HepG2 (cell line): Measurements from ENCODE around the gene STRIT1. TPM values are rescaled to one million over a fixed set of nuclear protein-coding genes. Genes with fewer than 3 reads are reported as not detected.

ENCODE experiments used
- ATAC-seq: fragments of 200-7000 bp; cut with Tn5 transposase; 3 replicates; pipeline ENCODE4 v1.9.1; 2020; ENCODE audit warnings: mild to moderate bottlenecking, moderate library complexity
- BruUV-seq: library from RNA; stranded (reverse); fragments of 400-500 nt; replicated peaks from 2 replicates; lab custom pipeline; 2021; lab: Mats Ljungman, UMichigan
- CTCF ChIA-PET: fragments of 300-600 bp; formaldehyde crosslinking; extraction: SDS; loops from one replicate; lab custom pipeline; 2021; ENCODE audit warnings: low total read pairs, inconsistent platforms, low intra/inter-chr PET ratio; lab: Yijun Ruan, JAX
- POLR2A ChIA-PET: fragments of 350-600 bp; sonication (Branson Sonifier 250); formaldehyde crosslinking; loops from one replicate; lab custom pipeline; 2020; ENCODE audit warnings: antibody characterized with exemption, inconsistent platforms; lab: Yijun Ruan, JAX
- DNase-seq: peaks from one replicate; pipeline ENCODE4 v3.0.0-alpha.2; 2015; ENCODE audit warnings: low spot score
- FAIRE-seq: peaks from 3 replicates; lab custom pipeline; 2011; peaks lifted over from hg19 to GRCh38; lab: Jason Lieb, UNC
- H2AFZ ChIP-seq: one replicate; pipeline ENCODE4 v1.6.1; 2011; ENCODE audit warnings: low read length, inconsistent platforms
- H3K27ac ChIP-seq: fragments of 300-600 bp; 3 replicates; pipeline ENCODE4 v1.8.0; 2011; ENCODE audit warnings: mixed run types, mild to moderate bottlenecking, mixed read lengths, low read length, inconsistent platforms; ENCODE audit not compliant: insufficient read depth; ENCODE audit errors: extremely low read length
- H3K27me3 ChIP-seq, 2 experiments: fragments of 200-600 bp in 1 of 2; 2 replicates in 1 of 2; 3 replicates in 1 of 2; pipeline versions ENCODE4 v1.6.0 to v1.8.0; 2011; ENCODE audit warnings: low read length in 2 of 2, mild to moderate bottlenecking in 2 of 2, moderate library complexity in 2 of 2, inconsistent platforms in 1 of 2; ENCODE audit not compliant: insufficient read depth in 2 of 2, control insufficient read depth in 1 of 2
- H3K36me3 ChIP-seq, 2 experiments: fragments of 200-600 bp in 1 of 2; replicated peaks in 1 of 2; 2 replicates in 1 of 2; 3 replicates in 1 of 2; pipeline versions ENCODE4 v1.5.1 to v1.8.0; 2011; ENCODE audit warnings: low read length in 2 of 2, inconsistent platforms in 1 of 2; ENCODE audit not compliant: insufficient read depth in 2 of 2, control insufficient read depth in 1 of 2
- H3K4me1 ChIP-seq: 2 replicates; pipeline ENCODE4 v1.5.1; 2012; ENCODE audit warnings: low read length, inconsistent platforms; ENCODE audit not compliant: insufficient read depth
- H3K4me2 ChIP-seq: 2 replicates; pipeline ENCODE4 v1.6.0; 2011; ENCODE audit warnings: low read depth, low read length, inconsistent platforms
- H3K4me3 ChIP-seq, 3 experiments: fragments of 200-600 bp in 1 of 3; sonication (generic), shearing (Covaris generic) in 1 of 3; replicated peaks in 1 of 3; 2 replicates each; pipeline ENCODE4 v1.5.1; 2011 to 2016; ENCODE audit warnings: low read length in 3 of 3, inconsistent platforms in 2 of 3, low read depth in 2 of 3, mild to moderate bottlenecking in 2 of 3, control low read depth in 1 of 3, mixed read lengths in 1 of 3; ENCODE audit not compliant: insufficient read depth in 1 of 3
- H3K79me2 ChIP-seq: one replicate; pipeline ENCODE4 v1.6.1; 2011; ENCODE audit warnings: low read length, inconsistent platforms; ENCODE audit not compliant: insufficient read depth
- H3K9ac ChIP-seq: 2 replicates; pipeline ENCODE4 v1.6.0; 2011; ENCODE audit warnings: mild to moderate bottlenecking, low read depth, low read length, inconsistent platforms; ENCODE audit not compliant: insufficient read depth
- H3K9me3 ChIP-seq: 2 replicates; pipeline ENCODE4 v1.5.1; 2012; ENCODE audit warnings: mild to moderate bottlenecking, low read length
- H4K20me1 ChIP-seq: 2 replicates; pipeline ENCODE4 v1.6.0; 2011; ENCODE audit warnings: inconsistent platforms, mild to moderate bottlenecking, low read length, moderate library complexity; ENCODE audit not compliant: insufficient read depth
- AGO2 ChIP-seq: fragments of 200-400 bp; formaldehyde crosslinking; optimal IDR thresholded peaks from 2 replicates; pipeline ENCODE3; 2017; ENCODE audit warnings: mild to moderate bottlenecking, low read depth, low read length, moderate library complexity
- FOXA3 ChIP-seq: IDR thresholded peaks from 2 replicates; pipeline ENCODE4 v1.6.1; 2016; ENCODE audit warnings: missing genetic modification reagents, missing compliant biosample characterization
- KAT2B ChIP-seq: fragments of 150-350 bp; IDR thresholded peaks from 2 replicates; pipeline ENCODE4 v1.6.1; 2014; ENCODE audit warnings: low read depth, low read length, borderline replicate concordance
- MEIS1 ChIP-seq: sonication (generic); formaldehyde crosslinking; IDR thresholded peaks from 2 replicates; pipeline ENCODE4 v1.9.0; 2021; ENCODE audit warnings: mild to moderate bottlenecking, missing genetic modification reagents, moderate library complexity, borderline replicate concordance
- POLR2AphosphoS2 ChIP-seq: IDR thresholded peaks from 2 replicates; pipeline ENCODE4 v1.6.1; 2011; ENCODE audit warnings: low read depth, low read length, improper control_type of control experiment
- RAD21 ChIP-seq: fragments of 450-650 bp; formaldehyde crosslinking; IDR thresholded peaks from 2 replicates; pipeline ENCODE4 v1.5.0; 2020; ENCODE audit warnings: mild to moderate bottlenecking
- ZBTB7A ChIP-seq: sonication (generic); formaldehyde crosslinking; IDR thresholded peaks from 2 replicates; pipeline ENCODE4 v1.8.0; 2022; ENCODE audit warnings: mild to moderate bottlenecking, missing genetic modification reagents
- ZNF577 ChIP-seq: sonication (generic); formaldehyde crosslinking; IDR thresholded peaks from 2 replicates; pipeline ENCODE4 v1.4.0; 2020; ENCODE audit warnings: mild to moderate bottlenecking, low read depth, missing genetic modification reagents, borderline replicate concordance
- WGBS: methylation state at CpG from one replicate; pipeline ENCODE4 v1.1.6; 2017; ENCODE audit warnings: low lambda C conversion rate; 5-methylcytosine and 5-hydroxymethylcytosine counted together
- in situ Hi-C: cut with HindIII; loops from 2 replicates; pipeline ENCODE4 v1.10.0; 2017; ENCODE audit warnings: low pct_unique_long_range_greater_than_20kb; ENCODE audit not compliant: extremely low pct_ligation_motif_present
- intact Hi-C: fragments of 100-400 bp; cut with micrococcal nuclease; formaldehyde crosslinking; loops from one replicate; pipeline ENCODE4 v1.10.0; 2022; ENCODE audit not compliant: unreplicated experiment
- polyA plus RNA-seq, 8 experiments: library from polyadenylated mRNA; depleted of rRNA in 3 of 8; stranded (reverse) in 7 of 8; unstranded in 1 of 8; fragments of >200 nt; fragmentation: Illumina TruSeq in 4 of 8; extraction: Trizol in 4 of 8; gene quantifications; 2 replicates each; pipeline versions ENCODE4 v1.2.1 to v1.2.3, GENCODE V29; 2011 to 2016; ENCODE audit warnings: low read depth in 4 of 8, missing spikeins in 1 of 8, mixed read lengths in 1 of 8; ENCODE audit not compliant: insufficient read depth in 1 of 8
- total RNA-seq, 5 experiments: library from RNA; depleted of rRNA; stranded (reverse); fragments of >200 nt; fragmentation: Illumina TruSeq; extraction: Trizol; gene quantifications; 2 replicates each; pipeline ENCODE4 v1.2.3, GENCODE V29; 2016; ENCODE audit warnings: low read depth in 1 of 5
- TF ChIP-seq, protein P1 (sequence below): sonication (generic); formaldehyde crosslinking; IDR thresholded peaks from 2 replicates; pipeline ENCODE4 v1.5.0; 2020; ENCODE audit warnings: mild to moderate bottlenecking, missing genetic modification reagents
- TF ChIP-seq, protein P2 (sequence below), 2 experiments: fragments of 450-650 bp in 1 of 2; sonication (generic) in 1 of 2; formaldehyde crosslinking in 1 of 2; IDR thresholded peaks; 2 replicates each; pipeline versions ENCODE4 v1.6.1 to v1.8.0; 2016 to 2022; ENCODE audit warnings: antibody characterized with exemption in 1 of 2, mild to moderate bottlenecking in 1 of 2, missing genetic modification reagents in 1 of 2

STRIT1 gene
- total and polyA plus RNA-seq, 2 of the 13 experiments (the other 11 are each of a cell fraction or from before 2014, with no cell fraction given), result not detected

DNA sequence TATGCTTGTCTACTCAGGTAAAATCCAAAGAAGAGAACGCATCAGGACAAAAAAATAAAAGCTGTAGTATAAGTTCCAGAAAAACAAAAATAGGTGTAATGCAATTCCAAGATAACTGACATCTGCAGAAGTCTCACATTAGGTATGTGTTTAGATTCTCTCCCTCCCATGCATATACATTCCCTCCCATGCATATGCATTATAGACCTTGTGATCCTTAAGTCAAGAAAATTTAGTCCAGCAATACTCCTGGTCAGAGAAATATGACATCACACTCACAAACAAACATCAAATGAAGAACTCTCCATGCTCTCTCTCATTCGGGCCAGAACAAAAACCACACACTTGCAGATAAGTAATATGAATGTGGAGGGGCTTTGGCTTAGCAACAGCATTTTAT, 25.3 kb upstream of the STRIT1 start:
- no peak for DNase-seq
- 52% methylated on average over 2 of the region's 2 CpGs for WGBS
- Histone ChIP-seq H3K4me1 (no peaks in the 10 kb centered on the region), H3K4me2 (no peak overlapping the region), H3K4me3 (no peak overlapping the region), H3K9ac (no peak overlapping the region), H3K79me2 (no peaks in the 10 kb centered on the region), H3K36me3 (no peaks in the 10 kb centered on the region), H3K27me3 (no peaks in the 10 kb centered on the region), H2AFZ (no peak overlapping the region), H4K20me1 (no peaks in the 10 kb centered on the region), H3K9me3 (no peaks in the 10 kb centered on the region), H3K27ac (no peak overlapping the region)
- ATAC-seq, result no peak
- ChIA-PET CTCF (no interaction called here), POLR2A (no interaction called here)
- intact Hi-C loops (no loop called here), in situ Hi-C loops (loop anchor here (25.0 kb wide), 1 partner anchor 556 kb away; no protein-coding TSS in a partner anchor)
- FAIRE-seq, result no peak
- BruUV-seq, result no TSS peak
- TF ChIP-seq POLR2AphosphoS2, result no peak
- TF ChIP-seq AGO2, result no peak
- TF ChIP-seq MEIS1 (CRISPR knock-in tag), result no peak
- TF ChIP-seq, protein P1, sequence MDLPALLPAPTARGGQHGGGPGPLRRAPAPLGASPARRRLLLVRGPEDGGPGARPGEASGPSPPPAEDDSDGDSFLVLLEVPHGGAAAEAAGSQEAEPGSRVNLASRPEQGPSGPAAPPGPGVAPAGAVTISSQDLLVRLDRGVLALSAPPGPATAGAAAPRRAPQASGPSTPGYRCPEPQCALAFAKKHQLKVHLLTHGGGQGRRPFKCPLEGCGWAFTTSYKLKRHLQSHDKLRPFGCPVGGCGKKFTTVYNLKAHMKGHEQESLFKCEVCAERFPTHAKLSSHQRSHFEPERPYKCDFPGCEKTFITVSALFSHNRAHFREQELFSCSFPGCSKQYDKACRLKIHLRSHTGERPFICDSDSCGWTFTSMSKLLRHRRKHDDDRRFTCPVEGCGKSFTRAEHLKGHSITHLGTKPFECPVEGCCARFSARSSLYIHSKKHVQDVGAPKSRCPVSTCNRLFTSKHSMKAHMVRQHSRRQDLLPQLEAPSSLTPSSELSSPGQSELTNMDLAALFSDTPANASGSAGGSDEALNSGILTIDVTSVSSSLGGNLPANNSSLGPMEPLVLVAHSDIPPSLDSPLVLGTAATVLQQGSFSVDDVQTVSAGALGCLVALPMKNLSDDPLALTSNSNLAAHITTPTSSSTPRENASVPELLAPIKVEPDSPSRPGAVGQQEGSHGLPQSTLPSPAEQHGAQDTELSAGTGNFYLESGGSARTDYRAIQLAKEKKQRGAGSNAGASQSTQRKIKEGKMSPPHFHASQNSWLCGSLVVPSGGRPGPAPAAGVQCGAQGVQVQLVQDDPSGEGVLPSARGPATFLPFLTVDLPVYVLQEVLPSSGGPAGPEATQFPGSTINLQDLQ (CRISPR knock-in tag), result no peak
- no peak for TF ChIP-seq ZNF577 (CRISPR knock-in tag)
- TF ChIP-seq FOXA3 (CRISPR knock-in tag), result no peak
- no peak for TF ChIP-seq ZBTB7A (CRISPR knock-in tag)
- TF ChIP-seq RAD21 (CRISPR knock-in tag), result no peak
- no peak for TF ChIP-seq KAT2B
- TF ChIP-seq, protein P2, sequence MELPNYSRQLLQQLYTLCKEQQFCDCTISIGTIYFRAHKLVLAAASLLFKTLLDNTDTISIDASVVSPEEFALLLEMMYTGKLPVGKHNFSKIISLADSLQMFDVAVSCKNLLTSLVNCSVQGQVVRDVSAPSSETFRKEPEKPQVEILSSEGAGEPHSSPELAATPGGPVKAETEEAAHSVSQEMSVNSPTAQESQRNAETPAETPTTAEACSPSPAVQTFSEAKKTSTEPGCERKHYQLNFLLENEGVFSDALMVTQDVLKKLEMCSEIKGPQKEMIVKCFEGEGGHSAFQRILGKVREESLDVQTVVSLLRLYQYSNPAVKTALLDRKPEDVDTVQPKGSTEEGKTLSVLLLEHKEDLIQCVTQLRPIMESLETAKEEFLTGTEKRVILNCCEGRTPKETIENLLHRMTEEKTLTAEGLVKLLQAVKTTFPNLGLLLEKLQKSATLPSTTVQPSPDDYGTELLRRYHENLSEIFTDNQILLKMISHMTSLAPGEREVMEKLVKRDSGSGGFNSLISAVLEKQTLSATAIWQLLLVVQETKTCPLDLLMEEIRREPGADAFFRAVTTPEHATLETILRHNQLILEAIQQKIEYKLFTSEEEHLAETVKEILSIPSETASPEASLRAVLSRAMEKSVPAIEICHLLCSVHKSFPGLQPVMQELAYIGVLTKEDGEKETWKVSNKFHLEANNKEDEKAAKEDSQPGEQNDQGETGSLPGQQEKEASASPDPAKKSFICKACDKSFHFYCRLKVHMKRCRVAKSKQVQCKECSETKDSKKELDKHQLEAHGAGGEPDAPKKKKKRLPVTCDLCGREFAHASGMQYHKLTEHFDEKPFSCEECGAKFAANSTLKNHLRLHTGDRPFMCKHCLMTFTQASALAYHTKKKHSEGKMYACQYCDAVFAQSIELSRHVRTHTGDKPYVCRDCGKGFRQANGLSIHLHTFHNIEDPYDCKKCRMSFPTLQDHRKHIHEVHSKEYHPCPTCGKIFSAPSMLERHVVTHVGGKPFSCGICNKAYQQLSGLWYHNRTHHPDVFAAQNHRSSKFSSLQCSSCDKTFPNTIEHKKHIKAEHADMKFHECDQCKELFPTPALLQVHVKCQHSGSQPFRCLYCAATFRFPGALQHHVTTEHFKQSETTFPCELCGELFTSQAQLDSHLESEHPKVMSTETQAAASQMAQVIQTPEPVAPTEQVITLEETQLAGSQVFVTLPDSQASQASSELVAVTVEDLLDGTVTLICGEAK (IDR thresholded peaks at IDR 0.05), result no peak
- TF ChIP-seq, protein P2 (CRISPR knock-in tag; IDR thresholded peaks at IDR 0.05), result no peak
